ENCODE data around the gene SMIM12. TPM values are rescaled to one million over a fixed set of nuclear protein-coding genes. Genes with fewer than 3 reads are reported as not detected.

The SMIM12 gene
- polyA plus RNA-seq, 3 donors, result 31.8 to 121 (median 93.7) TPM

DNA sequence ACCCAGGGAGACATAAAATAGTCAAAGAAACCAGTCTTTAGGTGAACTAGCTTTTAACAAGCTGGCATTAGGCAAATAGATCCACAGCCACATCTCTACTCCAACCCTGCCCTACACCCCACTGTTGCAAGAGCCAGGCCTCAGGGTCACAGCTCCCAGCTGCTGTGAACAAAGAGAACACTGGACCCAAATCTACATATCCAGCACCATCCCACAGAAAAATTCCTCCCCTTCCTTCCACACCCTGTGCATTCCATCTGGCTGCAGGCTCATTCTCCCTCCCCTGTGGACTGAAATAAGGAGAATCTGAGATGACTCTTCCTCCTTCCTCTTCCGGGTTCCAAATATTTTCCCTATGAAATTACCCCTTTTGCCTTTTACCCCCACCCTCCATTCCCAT, 46.7 kb upstream of the SMIM12 start:
- H3K9me3 Mint-ChIP-seq, result peaks cover 0 to 2% (median 0%) of the 10 kb centered on the region in 7 donors
- H3K9me3 ChIP-seq (replicated peaks in 1 of 2; ENCODE audit: control insufficient read depth in 1 of 2, insufficient read depth in 1 of 2, low read length in 2 of 2), result no peaks in the 10 kb centered on the region
- H3K27ac Mint-ChIP-seq, result no peak overlapping the region
- intact Hi-C loops (cut with micrococcal nuclease), result no loop called here
- H3K4me2 ChIP-seq (replicated peaks; ENCODE audit: extremely low read depth, low read length, poor library complexity, severe bottlenecking), result no peak overlapping the region
- no peaks in the 10 kb centered on the region for H4K20me1 ChIP-seq (ENCODE audit: insufficient read depth, low read length)
- H3K4me1 Mint-ChIP-seq, result no peaks in the 10 kb centered on the region
- DNase-seq, result no peak
- no peaks in the 10 kb centered on the region for H3K79me2 ChIP-seq (ENCODE audit: insufficient read depth, low read length)
- H3K36me3 ChIP-seq (replicated peaks in 1 of 2; ENCODE audit: control insufficient read depth in 1 of 2, insufficient read depth in 2 of 2, low read length in 2 of 2), result no peaks in the 10 kb centered on the region
- H3K36me3 Mint-ChIP-seq, result no peaks in the 10 kb centered on the region
- H3K4me3 ChIP-seq (replicated peaks in 1 of 3; ENCODE audit: low read depth in 2 of 3, low read length in 3 of 3), result no peak overlapping the region
- H3K27me3 ChIP-seq (ENCODE audit: control insufficient read depth in 2 of 2, insufficient read depth in 2 of 2, low read length in 2 of 2), result no peaks in the 10 kb centered on the region
- TF ChIP-seq, protein P1, sequence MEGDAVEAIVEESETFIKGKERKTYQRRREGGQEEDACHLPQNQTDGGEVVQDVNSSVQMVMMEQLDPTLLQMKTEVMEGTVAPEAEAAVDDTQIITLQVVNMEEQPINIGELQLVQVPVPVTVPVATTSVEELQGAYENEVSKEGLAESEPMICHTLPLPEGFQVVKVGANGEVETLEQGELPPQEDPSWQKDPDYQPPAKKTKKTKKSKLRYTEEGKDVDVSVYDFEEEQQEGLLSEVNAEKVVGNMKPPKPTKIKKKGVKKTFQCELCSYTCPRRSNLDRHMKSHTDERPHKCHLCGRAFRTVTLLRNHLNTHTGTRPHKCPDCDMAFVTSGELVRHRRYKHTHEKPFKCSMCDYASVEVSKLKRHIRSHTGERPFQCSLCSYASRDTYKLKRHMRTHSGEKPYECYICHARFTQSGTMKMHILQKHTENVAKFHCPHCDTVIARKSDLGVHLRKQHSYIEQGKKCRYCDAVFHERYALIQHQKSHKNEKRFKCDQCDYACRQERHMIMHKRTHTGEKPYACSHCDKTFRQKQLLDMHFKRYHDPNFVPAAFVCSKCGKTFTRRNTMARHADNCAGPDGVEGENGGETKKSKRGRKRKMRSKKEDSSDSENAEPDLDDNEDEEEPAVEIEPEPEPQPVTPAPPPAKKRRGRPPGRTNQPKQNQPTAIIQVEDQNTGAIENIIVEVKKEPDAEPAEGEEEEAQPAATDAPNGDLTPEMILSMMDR (IDR thresholded peaks at IDR 0.05), result no peak
- H3K4me1 ChIP-seq (ENCODE audit: control insufficient read depth in 1 of 2, insufficient read depth in 2 of 2, low read length in 2 of 2), result no peaks in the 10 kb centered on the region
- peaks cover 8 to 19% (median 13%) of the 10 kb centered on the region in 3 donors for H3K27me3 Mint-ChIP-seq (ENCODE audit: low read depth in 3 of 3)
- no peak overlapping the region for H2AFZ ChIP-seq (ENCODE audit: insufficient read depth, low read depth, low read length, poor library complexity, severe bottlenecking)
- no CpG with 5 or more reads among the region's 1 CpG for WGBS (ENCODE audit: insufficient coverage)
- H3K4me3 Mint-ChIP-seq, result no peak overlapping the region
- H3K9ac ChIP-seq (ENCODE audit: insufficient read depth, low read length, poor library complexity, severe bottlenecking), result no peak overlapping the region
- H3K27ac ChIP-seq (ENCODE audit: low read depth in 1 of 2, low read length in 2 of 2), result no peak overlapping the region

DNA sequence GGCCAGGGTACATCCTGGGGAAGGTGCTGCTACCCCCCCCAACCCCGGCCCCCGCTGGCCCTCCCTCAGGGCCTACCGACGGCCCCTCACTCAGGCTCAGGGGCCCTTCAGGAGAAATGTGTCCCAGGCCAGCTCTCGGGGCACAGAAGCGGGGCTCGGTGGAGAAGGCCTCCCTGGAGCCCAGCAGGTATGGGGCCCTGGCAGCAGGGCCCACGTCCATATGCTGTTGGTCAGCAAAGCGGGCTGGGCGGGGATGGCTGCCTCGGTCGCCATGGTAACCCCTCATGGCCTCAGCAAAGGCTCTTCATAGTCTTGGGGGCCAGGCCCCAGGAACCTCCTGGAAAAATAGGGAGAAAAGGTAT, 45.5 kb upstream of the SMIM12 start:
- Mint-ChIP-seq H3K4me1 (no peaks in the 10 kb centered on the region), H3K27ac (no peak overlapping the region)
- no peak overlapping the region for H3K4me3 ChIP-seq (replicated peaks in 1 of 3; ENCODE audit: low read depth in 2 of 3, low read length in 3 of 3)

More for the DNA sequence above, 45.5 kb upstream of the SMIM12 start:
- H3K27ac ChIP-seq (ENCODE audit: low read depth in 1 of 2, low read length in 2 of 2), result no peak overlapping the region
- H3K9ac ChIP-seq (ENCODE audit: insufficient read depth, low read length, poor library complexity, severe bottlenecking), result no peak overlapping the region
- H3K9me3 ChIP-seq (replicated peaks in 1 of 2; ENCODE audit: control insufficient read depth in 1 of 2, insufficient read depth in 1 of 2, low read length in 2 of 2), result no peaks in the 10 kb centered on the region
- 85% methylated on average over 8 of the region's 12 CpGs for WGBS (ENCODE audit: insufficient coverage)
- Mint-ChIP-seq H3K36me3 (no peaks in the 10 kb centered on the region), H3K9me3 (peaks cover 0 to 2% (median 0%) of the 10 kb centered on the region in 7 donors), H3K27me3 (ENCODE audit: low read depth in 3 of 3) (peaks cover 13 to 19% (median 18%) of the 10 kb centered on the region in 3 donors), H3K4me3 (no peak overlapping the region)
- no peaks in the 10 kb centered on the region for H3K27me3 ChIP-seq (ENCODE audit: control insufficient read depth in 2 of 2, insufficient read depth in 2 of 2, low read length in 2 of 2)
- no peaks in the 10 kb centered on the region for H4K20me1 ChIP-seq (ENCODE audit: insufficient read depth, low read length)
- H3K36me3 ChIP-seq (replicated peaks in 1 of 2; ENCODE audit: control insufficient read depth in 1 of 2, insufficient read depth in 2 of 2, low read length in 2 of 2), result no peaks in the 10 kb centered on the region
- no peaks in the 10 kb centered on the region for H3K4me1 ChIP-seq (ENCODE audit: control insufficient read depth in 1 of 2, insufficient read depth in 2 of 2, low read length in 2 of 2)
- intact Hi-C loops (cut with micrococcal nuclease), result no loop called here
- no peak overlapping the region for H2AFZ ChIP-seq (ENCODE audit: insufficient read depth, low read depth, low read length, poor library complexity, severe bottlenecking)
- H3K79me2 ChIP-seq (ENCODE audit: insufficient read depth, low read length), result no peaks in the 10 kb centered on the region
- no peak overlapping the region for H3K4me2 ChIP-seq (replicated peaks; ENCODE audit: extremely low read depth, low read length, poor library complexity, severe bottlenecking)
- no peak for DNase-seq
- TF ChIP-seq, protein P1 (IDR thresholded peaks at IDR 0.05), result no peak
